Measurements from ENCODE around the gene DCANP1.

The DCANP1 gene

GRCh38 chr5:135444360-135444759 is 2.8 kb downstream of the DCANP1 start:
- H3K27me3 Mint-ChIP-seq = peaks cover 18% of the 10 kb centered on the region

GRCh38 chr5:135443161-135443960 is 3.8 kb downstream of the DCANP1 start:
- no peak overlapping the region for H3K4me3 Mint-ChIP-seq
- H3K27ac Mint-ChIP-seq = no peak overlapping the region
- H3K4me1 Mint-ChIP-seq (ENCODE audit: low read depth) = no peaks in the 10 kb centered on the region
- DNase-seq = no peak
- no peaks in the 10 kb centered on the region for H3K36me3 Mint-ChIP-seq (ENCODE audit: low read depth)
- H3K9me3 Mint-ChIP-seq = no peaks in the 10 kb centered on the region
- H3K27me3 Mint-ChIP-seq = peaks cover 15% of the 10 kb centered on the region

More at GRCh38 chr5:135444360-135444759, 2.8 kb downstream of the DCANP1 start:
- H3K9me3 Mint-ChIP-seq = no peaks in the 10 kb centered on the region
- H3K36me3 Mint-ChIP-seq (ENCODE audit: low read depth) = no peaks in the 10 kb centered on the region
- H3K27ac Mint-ChIP-seq = no peak overlapping the region
- H3K4me1 Mint-ChIP-seq (ENCODE audit: low read depth) = no peaks in the 10 kb centered on the region
- H3K4me3 Mint-ChIP-seq = no peak overlapping the region
- DNase-seq = no peak

- H3K4me3 Mint-ChIP-seq = no peak overlapping the region
- DNase-seq = no peak
- H3K4me1 Mint-ChIP-seq (ENCODE audit: low read depth) = no peaks in the 10 kb centered on the region
- peaks cover 17% of the 10 kb centered on the region for H3K27me3 Mint-ChIP-seq
- H3K27ac Mint-ChIP-seq = no peak overlapping the region
- no peaks in the 10 kb centered on the region for H3K9me3 Mint-ChIP-seq
- H3K36me3 Mint-ChIP-seq (ENCODE audit: low read depth) = no peaks in the 10 kb centered on the region
Measured at GRCh38 chr5:135442431-135443160, 4.6 kb downstream of the DCANP1 start.

DNA sequence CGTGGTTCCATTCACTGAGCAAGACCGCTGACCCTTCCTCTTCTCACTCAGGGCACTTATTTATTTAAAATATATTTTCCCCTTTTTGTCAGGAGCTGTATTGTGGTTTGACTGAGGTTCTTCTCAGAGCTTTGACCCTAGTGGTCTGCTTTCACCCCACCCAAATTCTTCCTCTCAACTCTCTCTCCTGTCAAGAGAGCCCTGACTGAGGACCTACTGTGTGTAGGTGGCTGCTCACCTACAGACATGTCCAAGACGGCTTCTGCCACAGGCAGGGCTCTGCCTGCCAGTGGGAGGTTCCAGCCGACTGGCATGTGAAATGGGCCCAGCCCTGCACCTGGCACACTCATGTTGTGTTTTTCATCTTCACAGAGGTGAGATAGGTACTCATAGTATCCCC is 5.2 kb downstream of the DCANP1 start:
- Mint-ChIP-seq H3K27ac (no peak overlapping the region), H3K27me3 (peaks cover 12% of the 10 kb centered on the region), H3K4me3 (no peak overlapping the region), H3K9me3 (no peaks in the 10 kb centered on the region), H3K4me1 (ENCODE audit: low read depth) (no peaks in the 10 kb centered on the region), H3K36me3 (ENCODE audit: low read depth) (no peaks in the 10 kb centered on the region)
- DNase-seq = no peak

- Mint-ChIP-seq H3K36me3 (ENCODE audit: low read depth) (no peaks in the 10 kb centered on the region), H3K27ac (no peak overlapping the region), H3K27me3 (peaks cover 13% of the 10 kb centered on the region), H3K4me1 (ENCODE audit: low read depth) (no peaks in the 10 kb centered on the region), H3K4me3 (no peak overlapping the region), H3K9me3 (no peaks in the 10 kb centered on the region)
- peak; percentile 18 for DNase-seq
Measured at GRCh38 chr5:135441350-135441831, 5.8 kb downstream of the DCANP1 start.

GRCh38 chr5:135440916-135441315 is 6.2 kb downstream of the DCANP1 start:
- no peaks in the 10 kb centered on the region for H3K9me3 Mint-ChIP-seq
- DNase-seq = no peak

GRCh38 chr5:135439231-135440205 is 7.6 kb downstream of the DCANP1 start:
- Mint-ChIP-seq H3K27me3 (peaks cover 26% of the 10 kb centered on the region), H3K9me3 (no peaks in the 10 kb centered on the region), H3K27ac (no peak overlapping the region), H3K36me3 (ENCODE audit: low read depth) (no peaks in the 10 kb centered on the region), H3K4me1 (ENCODE audit: low read depth) (no peaks in the 10 kb centered on the region), H3K4me3 (no peak overlapping the region)
- no peak for DNase-seq

More at GRCh38 chr5:135440916-135441315, 6.2 kb downstream of the DCANP1 start:
- H3K27me3 Mint-ChIP-seq = peaks cover 13% of the 10 kb centered on the region
- no peaks in the 10 kb centered on the region for H3K4me1 Mint-ChIP-seq (ENCODE audit: low read depth)
- H3K27ac Mint-ChIP-seq = no peak overlapping the region
- no peaks in the 10 kb centered on the region for H3K36me3 Mint-ChIP-seq (ENCODE audit: low read depth)
- H3K4me3 Mint-ChIP-seq = no peak overlapping the region

GRCh38 chr5:135438636-135439221 is 8.4 kb downstream of the DCANP1 start:
- no peak overlapping the region for H3K27ac Mint-ChIP-seq
- H3K27me3 Mint-ChIP-seq = peaks cover 23% of the 10 kb centered on the region

DNA sequence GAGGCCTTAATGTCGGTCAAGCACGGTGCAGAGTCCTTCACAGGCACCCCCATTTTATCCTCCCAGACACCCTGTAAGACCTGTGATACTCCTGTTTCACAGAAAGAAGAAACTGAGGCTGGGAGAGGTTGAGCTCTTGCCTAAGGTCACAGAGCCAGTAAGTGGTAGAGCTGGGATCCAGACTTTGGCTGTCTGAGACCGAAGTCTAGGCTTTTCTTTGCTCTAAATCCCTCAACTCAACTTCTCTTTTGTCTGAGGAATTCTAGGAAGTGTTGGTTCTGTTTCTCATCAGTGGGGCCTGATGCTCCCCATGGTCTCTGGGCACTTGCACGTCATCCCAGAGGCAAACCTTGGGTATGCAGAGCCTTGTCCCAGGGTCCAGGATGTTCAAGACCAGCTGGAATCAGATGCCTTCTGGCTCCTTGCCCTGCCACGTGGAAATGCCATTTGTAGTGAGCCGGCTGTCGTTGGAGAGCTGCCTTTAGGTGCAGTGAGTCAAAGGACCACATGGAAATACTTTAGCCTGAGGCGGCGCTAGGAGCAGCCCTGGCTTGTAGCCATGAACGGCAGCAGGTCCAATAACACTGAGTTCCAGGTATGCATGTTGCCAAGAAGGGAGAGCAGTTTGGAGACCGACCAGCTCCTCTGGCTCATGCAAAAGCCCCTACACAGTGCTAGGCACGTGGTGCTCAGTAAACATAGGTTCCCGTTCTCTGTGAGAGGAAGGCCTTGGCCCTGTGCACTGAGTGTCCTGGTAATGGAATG is 9.2 kb downstream of the DCANP1 start:
- Mint-ChIP-seq H3K4me1 (ENCODE audit: low read depth) (no peaks in the 10 kb centered on the region), H3K9me3 (no peaks in the 10 kb centered on the region), H3K4me3 (no peak overlapping the region), H3K36me3 (ENCODE audit: low read depth) (no peaks in the 10 kb centered on the region), H3K27me3 (peaks cover 23% of the 10 kb centered on the region), H3K27ac (no peak overlapping the region)
- DNase-seq = no peak

More at GRCh38 chr5:135438636-135439221, 8.4 kb downstream of the DCANP1 start:
- DNase-seq = no peak
- Mint-ChIP-seq H3K4me3 (no peak overlapping the region), H3K4me1 (ENCODE audit: low read depth) (no peaks in the 10 kb centered on the region), H3K36me3 (ENCODE audit: low read depth) (no peaks in the 10 kb centered on the region), H3K9me3 (no peaks in the 10 kb centered on the region)

- H3K9me3 Mint-ChIP-seq = no peaks in the 10 kb centered on the region
- peaks cover 23% of the 10 kb centered on the region for H3K27me3 Mint-ChIP-seq
- H3K27ac Mint-ChIP-seq = no peak overlapping the region
- no peak overlapping the region for H3K4me3 Mint-ChIP-seq
- H3K4me1 Mint-ChIP-seq (ENCODE audit: low read depth) = no peaks in the 10 kb centered on the region
- no peak for DNase-seq
- no peaks in the 10 kb centered on the region for H3K36me3 Mint-ChIP-seq (ENCODE audit: low read depth)
Measured at GRCh38 chr5:135437422-135437795, 9.7 kb downstream of the DCANP1 start.

GRCh38 chr5:135436951-135437418 is 10.2 kb downstream of the DCANP1 start:
- Mint-ChIP-seq H3K36me3 (ENCODE audit: low read depth) (no peaks in the 10 kb centered on the region), H3K4me3 (no peak overlapping the region), H3K4me1 (ENCODE audit: low read depth) (no peaks in the 10 kb centered on the region), H3K9me3 (no peaks in the 10 kb centered on the region), H3K27ac (no peak overlapping the region), H3K27me3 (peaks cover 23% of the 10 kb centered on the region)
- DNase-seq = no peak

DNA sequence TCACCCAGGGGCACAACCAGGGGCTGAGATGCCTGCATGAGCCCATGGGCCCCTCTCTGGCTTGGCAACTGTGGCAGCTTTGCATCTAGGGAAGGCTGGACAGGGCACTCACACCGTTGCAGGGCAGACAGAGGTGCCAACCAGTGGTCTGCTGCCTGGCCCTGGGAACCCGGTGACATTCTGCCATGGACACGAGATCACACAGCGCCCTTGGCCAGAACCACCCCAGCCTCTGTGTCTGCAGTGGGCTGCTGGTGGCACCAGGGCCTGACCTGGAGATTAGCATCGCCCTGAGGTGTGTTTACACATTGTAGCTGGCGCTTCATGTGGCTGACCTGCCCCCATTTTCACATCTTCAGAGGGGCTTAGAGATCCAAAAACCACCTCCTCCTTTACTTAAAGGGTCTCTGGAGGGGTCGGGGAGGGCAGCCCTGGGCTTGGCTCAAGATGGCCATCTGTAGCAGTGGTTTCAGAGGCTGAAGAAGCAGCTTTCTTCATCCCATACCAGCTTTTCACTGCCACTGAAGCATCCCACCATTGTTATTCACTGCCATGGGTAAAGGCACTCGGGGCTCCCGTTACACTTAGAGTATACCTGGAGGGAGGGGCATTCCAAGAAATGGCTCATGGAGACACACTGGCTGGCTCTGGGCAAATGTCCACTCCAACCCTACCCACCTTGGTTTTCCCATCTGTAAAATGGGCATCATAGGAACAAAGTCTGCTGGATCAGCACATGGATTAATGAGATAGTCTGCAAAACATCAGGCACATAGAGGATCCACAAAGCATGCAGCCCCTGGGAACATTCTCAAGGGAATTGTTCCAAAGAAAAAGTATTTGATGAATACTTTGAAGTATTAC is 11.4 kb downstream of the DCANP1 start:
- Mint-ChIP-seq H3K27ac (no peak overlapping the region), H3K4me1 (ENCODE audit: low read depth) (no peaks in the 10 kb centered on the region), H3K9me3 (no peaks in the 10 kb centered on the region), H3K4me3 (no peak overlapping the region), H3K36me3 (ENCODE audit: low read depth) (no peaks in the 10 kb centered on the region), H3K27me3 (peaks cover 23% of the 10 kb centered on the region)
- no peak for DNase-seq

Measured in activated T-cell treated with anti-CD3 and anti-CD28 coated beads, Interleukin-2, amount 50 U/mL, for 24 hours (primary cell).